Retina (tissue), 1 donor: ENCODE results near the gene ARPC3.
"Not testable (repeated sequence)": the region's sequence is repeated elsewhere in the genome, so short reads cannot be mapped to it uniquely, and the experiment has no call there.

Source experiments
- DNase-seq: peaks from one replicate; pipeline ENCODE4 v3.0.0-alpha.2; 2016

The ARPC3 gene

DNA sequence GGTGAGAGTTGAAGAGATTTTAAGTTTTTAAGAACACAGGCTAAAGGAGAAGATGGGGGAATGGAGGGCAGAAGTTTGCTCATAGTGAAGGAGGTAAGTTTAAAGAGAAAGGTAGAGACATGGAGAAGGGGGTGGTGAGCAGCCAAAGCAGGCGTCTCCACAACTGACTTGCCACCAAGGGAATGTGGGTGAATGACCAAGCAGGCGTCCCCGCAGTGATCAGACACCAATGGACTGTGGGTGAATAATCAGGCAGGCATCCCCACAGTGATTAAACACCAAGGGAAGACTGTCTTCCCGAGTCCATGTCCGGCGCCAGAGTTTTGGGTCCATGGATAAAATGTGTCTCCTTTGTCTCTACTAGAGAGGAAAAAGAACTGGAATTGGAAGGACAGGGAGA lies 40.1 kb downstream of the ARPC3 start:
- not testable (repeated sequence) for DNase-seq

GRCh38 chr12:110405126-110405662 lies 44.9 kb downstream of the ARPC3 start:
- not testable (repeated sequence) for DNase-seq

GRCh38 chr12:110403976-110404682 lies 46.0 kb downstream of the ARPC3 start:
- DNase-seq: peak; percentile 93

DNA sequence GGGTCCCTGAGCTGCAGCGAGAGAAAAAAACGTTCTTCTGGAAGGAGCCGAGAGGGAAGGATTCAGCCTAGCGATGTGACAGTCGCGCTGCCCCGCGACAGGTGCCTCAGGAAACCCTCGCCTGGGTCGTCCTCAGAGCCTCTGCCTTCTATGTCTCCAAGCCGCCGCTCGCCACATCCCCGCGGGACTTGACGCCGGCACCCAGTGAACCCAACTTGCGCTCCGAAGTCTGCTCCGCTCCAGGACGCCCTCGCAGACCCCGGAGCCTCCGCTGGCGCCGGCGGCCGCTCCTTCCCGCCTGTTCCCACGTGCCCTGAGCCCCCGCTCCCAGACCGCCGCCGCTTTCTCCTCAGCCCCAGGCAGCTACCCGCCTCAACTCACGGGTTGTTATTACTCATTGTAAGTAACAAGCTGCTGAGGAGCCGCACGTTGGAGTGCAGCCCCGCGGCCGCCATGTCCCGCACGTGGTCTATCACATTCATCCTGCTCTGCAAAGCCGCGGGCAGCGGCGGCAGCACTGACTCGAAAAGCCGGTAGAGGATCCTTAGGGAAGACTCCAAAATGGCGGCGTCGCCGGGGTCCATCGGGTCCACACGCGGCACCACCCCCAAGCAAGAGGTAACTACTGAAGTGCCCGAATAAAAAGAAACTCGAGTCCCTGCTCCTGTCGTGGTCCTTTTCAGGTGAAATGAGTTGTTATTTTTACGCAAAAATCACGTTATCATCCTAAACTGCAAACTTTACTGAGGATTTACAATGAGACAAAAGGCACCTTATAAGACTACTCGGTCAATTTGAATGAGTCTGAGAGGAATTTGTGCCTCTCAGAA lies 46.8 kb downstream of the ARPC3 start, which contains the start of gene ANAPC7:
ANAPC7 (minus strand) TSS at position 563 of the 830 bp plus-strand sequence; CDS start at position 482, 81 bp downstream.
- peak; percentile 97 for DNase-seq
